HUES64 (cell line): ENCODE measurements around the gene KAT2B.
"Not testable (repeated sequence)": the region's sequence is repeated elsewhere in the genome, so short reads cannot be mapped to it uniquely, and the experiment has no call there.

Experiments
- H3K27ac ChIP-seq: 2 replicates; pipeline ENCODE4 v1.7.0; 2013; ENCODE audit warnings: low read depth, low read length, inconsistent platforms
- H3K27me3 ChIP-seq: 2 replicates; pipeline ENCODE4 v1.6.1; 2013; ENCODE audit warnings: mild to moderate bottlenecking, low read length; ENCODE audit not compliant: insufficient read depth
- H3K36me3 ChIP-seq: 2 replicates; pipeline ENCODE4 v1.6.1; 2013; ENCODE audit warnings: mild to moderate bottlenecking, low read length; ENCODE audit not compliant: insufficient read depth
- H3K4me1 ChIP-seq: 2 replicates; pipeline ENCODE4 v1.6.1; 2013; ENCODE audit warnings: mild to moderate bottlenecking, low read length, moderate library complexity; ENCODE audit not compliant: insufficient read depth
- H3K4me3 ChIP-seq: 2 replicates; pipeline ENCODE4 v1.5.1; 2013; ENCODE audit warnings: mild to moderate bottlenecking, low read length, moderate library complexity
- H3K9ac ChIP-seq: 2 replicates; pipeline ENCODE4 v1.6.1; 2013; ENCODE audit warnings: mild to moderate bottlenecking, low read depth, low read length
- H3K9me3 ChIP-seq: 2 replicates; pipeline ENCODE4 v1.6.1; 2013; ENCODE audit warnings: low read depth, low read length; ENCODE audit not compliant: insufficient read depth
- WGBS: fragments of 150-250, 120-280 bp; methylation state at CpG from one replicate; pipeline ENCODE4 v1.1.7; 2013; ENCODE audit warnings: missing lambda C conversion rate; 5-methylcytosine and 5-hydroxymethylcytosine counted together

Gene KAT2B

DNA sequence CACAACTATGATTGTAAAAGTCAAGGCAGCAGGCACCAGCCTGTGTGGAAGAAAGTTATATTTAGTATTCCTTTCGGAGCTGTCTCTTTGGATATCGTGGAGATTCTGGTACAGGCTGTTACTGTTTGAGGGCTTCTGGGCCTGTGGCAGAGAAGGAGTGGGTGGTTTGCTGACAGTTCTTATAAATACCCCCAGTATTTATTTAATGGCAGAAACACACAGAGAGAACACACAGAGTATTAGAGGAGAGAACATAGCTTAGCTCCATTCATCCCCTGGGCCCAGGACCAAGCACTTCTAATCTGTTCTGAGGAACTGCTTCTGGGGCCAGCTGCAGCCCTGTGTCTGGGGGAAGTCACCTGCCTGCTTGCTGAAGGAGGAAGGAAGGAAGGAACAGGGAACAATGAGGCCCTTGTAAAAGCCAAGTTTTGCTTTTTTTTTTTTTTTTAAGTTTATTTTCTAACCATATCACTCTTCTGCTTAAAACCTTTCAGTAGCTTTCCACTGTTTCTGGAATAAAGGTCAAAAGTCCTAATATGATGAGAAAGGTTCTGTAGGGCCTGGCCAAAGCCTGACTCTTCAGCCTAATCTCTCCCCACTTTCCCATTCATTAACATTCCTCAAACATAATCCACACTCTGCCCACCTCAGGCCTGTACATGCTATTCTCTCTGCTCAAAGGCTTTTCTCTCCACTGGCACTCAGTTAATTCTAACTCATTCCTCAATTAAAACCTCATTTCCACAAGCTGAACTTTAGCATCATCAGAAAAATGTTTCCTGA, 16.4 kb upstream of the KAT2B start:
- H3K9ac ChIP-seq = no peak overlapping the region
- no peaks in the 10 kb centered on the region for H3K36me3 ChIP-seq
- no peak overlapping the region for H3K27ac ChIP-seq
- WGBS = 92% methylated on average over 2 of the region's 2 CpGs
- H3K9me3 ChIP-seq = no peaks in the 10 kb centered on the region
- no peaks in the 10 kb centered on the region for H3K27me3 ChIP-seq
- H3K4me3 ChIP-seq = no peak overlapping the region
- H3K4me1 ChIP-seq = no peaks in the 10 kb centered on the region

DNA sequence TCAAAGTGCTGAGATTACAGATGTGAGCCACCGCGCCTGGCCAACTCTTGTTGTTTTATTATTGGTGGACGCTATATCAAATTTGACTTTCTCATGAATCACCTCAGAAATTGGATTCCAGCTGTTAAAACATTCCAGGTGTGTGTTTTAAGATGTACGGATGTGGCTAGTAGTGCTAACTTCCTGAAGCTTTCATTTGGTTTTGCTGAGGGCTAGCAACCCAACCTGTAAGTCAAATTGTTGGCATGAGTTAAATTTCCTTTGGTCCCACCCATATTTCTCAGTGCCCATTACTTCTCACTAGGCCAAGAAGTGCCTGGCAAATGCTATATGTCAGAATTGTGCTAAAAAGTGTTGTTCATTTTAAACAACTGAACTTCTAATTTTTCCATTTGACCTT, 13.1 kb upstream of the KAT2B start:
- Histone ChIP-seq H3K36me3 (no peaks in the 10 kb centered on the region), H3K9me3 (no peaks in the 10 kb centered on the region), H3K27ac (no peak overlapping the region), H3K4me3 (no peak overlapping the region), H3K27me3 (no peaks in the 10 kb centered on the region), H3K4me1 (no peaks in the 10 kb centered on the region), H3K9ac (no peak overlapping the region)
- 91% methylated on average over 4 of the region's 4 CpGs for WGBS

DNA sequence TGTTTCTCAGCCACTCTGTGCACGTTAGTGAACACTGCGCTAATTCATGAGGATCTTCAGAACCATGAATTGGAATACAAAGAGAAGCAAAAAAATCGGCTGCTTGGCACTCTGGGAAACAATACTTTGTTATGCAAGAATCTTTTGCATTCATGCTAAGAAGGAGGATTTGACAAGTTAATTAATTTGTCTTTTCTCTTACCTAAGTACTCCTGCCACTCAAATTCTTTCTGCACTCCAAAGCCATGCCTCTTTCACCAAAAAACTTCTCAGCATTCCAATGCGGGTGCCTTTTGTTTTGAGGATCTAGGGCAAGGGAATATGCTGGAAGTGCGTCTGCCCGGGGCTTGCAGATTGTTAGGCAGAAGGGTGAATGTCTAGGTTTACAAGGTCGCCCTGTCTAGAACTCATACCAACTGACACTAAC, 11.3 kb upstream of the KAT2B start:
- Histone ChIP-seq H3K27me3 (no peaks in the 10 kb centered on the region), H3K4me1 (no peaks in the 10 kb centered on the region), H3K27ac (no peak overlapping the region; the same call in 1 of the 2 replicates), H3K36me3 (no peaks in the 10 kb centered on the region), H3K9ac (no peak overlapping the region), H3K9me3 (no peaks in the 10 kb centered on the region), H3K4me3 (no peak overlapping the region)
- 78% methylated on average over 6 of the region's 7 CpGs for WGBS

DNA sequence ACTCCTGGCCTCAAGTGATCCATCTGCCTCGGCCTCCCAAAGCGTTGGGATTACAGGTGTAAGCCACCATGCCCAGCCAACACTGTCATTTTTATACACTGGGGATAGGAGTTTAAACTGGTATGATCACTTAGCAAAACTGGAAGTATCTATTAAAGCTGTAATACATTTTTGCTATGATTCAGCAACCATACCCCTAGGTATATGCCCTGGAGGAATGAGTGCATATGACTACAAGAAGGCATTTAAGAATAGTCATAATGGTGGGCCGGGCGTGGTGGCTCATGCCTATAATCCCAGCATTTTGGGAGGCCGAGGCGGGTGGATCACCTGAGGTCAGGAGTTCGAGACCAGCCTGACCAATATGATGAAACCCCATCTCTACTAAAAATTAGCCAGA, 8.3 kb upstream of the KAT2B start:
- H3K27me3 ChIP-seq = not testable (repeated sequence)

DNA sequence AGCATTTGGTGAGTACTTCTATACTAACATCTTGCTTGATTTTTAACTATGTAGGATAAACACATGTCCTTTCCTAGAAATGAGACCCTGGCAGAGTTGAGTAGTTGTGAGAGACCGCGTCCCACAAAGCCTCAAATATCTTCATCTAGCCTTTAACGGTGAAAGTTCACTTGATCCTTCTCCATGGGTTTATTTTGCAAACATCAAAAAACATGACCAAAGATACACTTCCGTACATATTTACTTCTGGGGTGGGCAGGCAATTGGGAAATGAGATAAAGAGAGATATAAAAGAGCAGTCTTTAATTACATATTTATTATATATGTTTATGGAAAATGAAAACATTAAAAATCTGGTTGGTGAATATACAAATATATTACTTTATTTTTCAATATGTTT, 5.2 kb upstream of the KAT2B start:
- peaks cover 13% of the 10 kb centered on the region for H3K27me3 ChIP-seq
- H3K9ac ChIP-seq = no peak overlapping the region
- peaks cover 13% of the 10 kb centered on the region for H3K4me1 ChIP-seq

More for the DNA sequence above, 8.3 kb upstream of the KAT2B start:
- H3K9ac ChIP-seq, H3K9me3 ChIP-seq, H3K27ac ChIP-seq, H3K36me3 ChIP-seq, H3K4me3 ChIP-seq, H3K4me1 ChIP-seq: not testable (repeated sequence)
- WGBS = 95% methylated on average over 7 of the region's 7 CpGs

DNA sequence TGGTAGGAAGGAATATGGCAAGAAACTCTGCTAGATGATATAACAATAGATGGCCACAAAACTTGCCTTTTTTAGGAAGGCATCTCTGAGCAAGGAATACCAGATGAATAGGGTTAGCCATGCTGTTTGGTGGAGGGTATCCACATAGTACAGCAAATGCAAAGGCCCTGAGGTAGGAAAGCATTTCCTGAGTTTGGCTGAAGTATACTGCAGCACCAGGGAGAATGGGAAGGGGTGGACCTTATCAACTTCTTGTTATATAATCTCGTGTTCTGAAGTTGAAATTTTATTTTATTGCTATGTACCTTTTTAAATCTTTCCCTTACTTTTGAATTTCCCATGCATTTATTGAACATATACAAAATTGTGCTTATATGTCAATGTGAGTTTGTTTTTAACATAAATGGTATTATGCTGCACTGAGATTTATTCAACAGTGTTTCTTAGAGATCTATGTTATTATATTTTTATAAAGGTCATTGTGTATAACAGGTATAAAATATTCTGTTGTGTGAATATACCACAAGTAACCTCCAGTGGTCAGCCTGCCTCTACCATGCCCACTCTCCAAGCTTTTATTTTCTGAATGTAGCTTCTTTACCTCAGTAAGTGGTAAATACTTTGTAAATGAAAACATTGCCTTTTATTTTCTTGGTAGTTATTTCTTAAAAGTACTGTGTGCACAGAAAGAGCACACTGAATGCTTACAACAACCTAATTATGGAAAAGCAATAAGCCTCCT, 2.8 kb upstream of the KAT2B start:
- H3K27ac ChIP-seq = no peak overlapping the region
- H3K9ac ChIP-seq = no peak overlapping the region
- no peaks in the 10 kb centered on the region for H3K9me3 ChIP-seq
- WGBS = no CpG with 5 or more reads among the region's 1 CpG
- no peaks in the 10 kb centered on the region for H3K36me3 ChIP-seq
- peaks cover 22% of the 10 kb centered on the region for H3K27me3 ChIP-seq
- peaks cover 16% of the 10 kb centered on the region for H3K4me1 ChIP-seq
- H3K4me3 ChIP-seq = no peak overlapping the region

More for the DNA sequence above, 5.2 kb upstream of the KAT2B start:
- Histone ChIP-seq H3K36me3 (no peaks in the 10 kb centered on the region), H3K4me3 (no peak overlapping the region), H3K27ac (no peak overlapping the region), H3K9me3 (no peaks in the 10 kb centered on the region)
- 100% methylated on average over 3 of the region's 4 CpGs for whole genome bisulfite sequencing

DNA sequence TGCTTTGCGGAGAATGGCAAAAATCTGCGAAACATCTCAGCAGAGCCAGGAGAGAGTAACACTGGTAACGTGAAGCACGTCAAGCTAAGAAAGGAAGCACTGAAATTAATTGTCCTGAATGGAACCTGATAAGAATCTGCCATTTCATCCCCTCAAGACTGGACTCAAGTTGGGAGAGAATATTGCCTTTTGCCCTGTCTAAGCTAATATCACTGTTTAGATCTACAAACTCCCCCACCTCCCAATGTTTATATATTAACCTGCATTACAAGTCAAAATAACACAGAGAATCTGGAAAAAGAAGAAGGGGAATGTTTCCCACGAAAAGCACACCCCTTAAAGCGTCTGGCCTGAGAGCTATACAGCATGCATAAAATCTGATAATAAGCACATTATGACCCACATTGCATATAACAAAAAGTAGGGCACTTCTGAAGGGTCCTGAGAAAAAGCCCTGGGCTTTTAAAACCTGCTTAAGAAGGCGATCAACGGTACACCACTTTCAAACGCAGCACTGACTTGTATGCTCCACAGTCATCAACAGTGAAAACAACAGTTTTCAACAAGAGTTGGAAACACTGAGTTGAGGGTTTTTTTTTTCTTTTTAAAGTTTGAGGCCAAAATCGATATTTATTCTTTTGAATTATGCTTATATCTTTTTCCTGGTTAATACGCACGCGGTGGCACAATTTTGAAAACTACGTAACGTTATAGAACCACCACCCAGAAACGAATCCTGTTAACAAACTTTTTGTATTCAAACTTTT, 1.4 kb upstream of the KAT2B start:
- H3K9ac ChIP-seq = peak overlapping the region; percentile 12; the same call in 1 of the 2 replicates
- WGBS = 61% methylated on average over 15 of the region's 16 CpGs
- peaks cover 22% of the 10 kb centered on the region for H3K27me3 ChIP-seq
- H3K4me1 ChIP-seq = peaks cover 16% of the 10 kb centered on the region
- no peak overlapping the region for H3K27ac ChIP-seq
- H3K4me3 ChIP-seq = peak overlapping the region; percentile 80
- H3K36me3 ChIP-seq = no peaks in the 10 kb centered on the region
- no peaks in the 10 kb centered on the region for H3K9me3 ChIP-seq

DNA sequence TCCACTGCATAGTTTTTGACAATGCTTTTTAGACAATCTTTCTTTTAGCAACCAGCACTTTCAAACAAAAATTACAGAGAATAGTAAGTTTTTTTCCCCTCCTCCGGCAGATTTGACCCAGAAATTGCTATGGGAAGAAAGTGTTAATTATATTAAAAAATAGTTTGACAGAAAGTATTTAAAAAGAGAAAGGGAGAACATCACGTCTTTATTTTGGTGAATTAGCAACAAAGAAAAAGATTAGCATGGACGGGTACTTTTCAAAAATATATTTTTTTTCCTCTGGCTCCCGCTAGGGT, 831 bp upstream of the KAT2B start:
- peak overlapping the region; percentile 12; the same call in 1 of the 2 replicates for H3K9ac ChIP-seq
- H3K4me1 ChIP-seq = peaks cover 16% of the 10 kb centered on the region
- 0% methylated on average over 3 of the region's 4 CpGs for WGBS

DNA sequence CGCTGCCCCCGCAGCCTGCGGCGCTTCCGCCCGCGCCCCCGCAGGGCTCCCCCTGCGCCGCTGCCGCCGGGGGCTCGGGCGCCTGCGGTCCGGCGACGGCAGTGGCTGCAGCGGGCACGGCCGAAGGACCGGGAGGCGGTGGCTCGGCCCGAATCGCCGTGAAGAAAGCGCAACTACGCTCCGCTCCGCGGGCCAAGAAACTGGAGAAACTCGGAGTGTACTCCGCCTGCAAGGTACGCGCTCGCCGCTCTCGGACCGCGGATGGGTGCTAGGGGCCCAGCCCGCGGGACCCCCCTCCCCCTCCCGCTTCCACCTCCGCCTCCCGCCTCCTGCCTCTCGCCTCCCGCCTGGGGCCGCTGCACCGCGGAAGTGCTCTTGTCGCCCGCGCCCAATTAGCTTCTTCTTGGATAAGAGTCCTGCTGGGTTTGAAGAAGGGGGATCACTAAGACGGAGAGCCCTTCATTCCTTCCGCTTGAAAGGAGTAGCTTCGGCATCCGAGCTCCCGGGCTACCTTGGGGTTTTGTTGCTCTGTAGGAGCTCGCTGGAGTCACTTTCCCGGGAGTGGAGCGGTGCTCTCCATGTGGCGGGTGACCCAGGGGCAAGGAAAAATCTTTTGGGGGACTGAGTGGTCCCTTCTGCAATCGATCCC, 426 bp downstream of the KAT2B start:
- H3K9ac ChIP-seq = peak overlapping the region; percentile 36; the same call in 1 of the 2 replicates
- under 1% methylated on average over 63 of the region's 64 CpGs for WGBS

More for the DNA sequence above, 831 bp upstream of the KAT2B start:
- peaks cover 22% of the 10 kb centered on the region for H3K27me3 ChIP-seq
- H3K4me3 ChIP-seq = peak overlapping the region; percentile 80
- no peaks in the 10 kb centered on the region for H3K36me3 ChIP-seq
- no peaks in the 10 kb centered on the region for H3K9me3 ChIP-seq
- H3K27ac ChIP-seq = no peak overlapping the region

DNA sequence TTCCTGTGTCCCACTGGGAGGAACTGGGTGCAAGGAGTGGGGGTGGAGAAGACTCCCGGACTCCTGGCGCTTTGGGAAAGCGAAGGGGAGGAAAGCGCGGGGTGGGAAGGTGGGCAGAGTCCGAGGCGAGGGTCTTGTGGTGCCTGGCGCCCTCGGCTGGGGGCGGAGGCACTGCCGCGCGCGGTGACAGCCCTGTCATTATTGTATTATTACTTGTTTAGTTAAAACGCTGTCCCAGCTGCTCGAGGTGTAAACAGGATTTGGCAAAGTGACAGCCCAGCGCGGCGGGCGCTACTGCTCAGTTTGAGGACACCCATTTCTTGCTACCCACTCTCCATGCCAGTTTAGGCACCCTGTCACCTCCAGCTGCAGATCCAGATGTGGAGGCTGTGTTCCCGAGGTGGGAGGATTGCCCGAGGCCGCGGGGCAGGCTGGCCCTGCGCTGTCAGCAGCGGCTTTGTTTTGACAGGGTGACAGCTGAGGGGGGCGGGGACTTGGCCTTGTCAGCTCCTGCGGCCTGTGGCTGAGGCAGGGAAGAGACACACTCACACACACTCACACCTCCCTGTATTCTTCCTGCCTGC, 1.0 kb downstream of the KAT2B start:
- H3K27me3 ChIP-seq = peaks cover 22% of the 10 kb centered on the region
- peaks cover 16% of the 10 kb centered on the region for H3K4me1 ChIP-seq
- WGBS = 1% methylated on average over 28 of the region's 28 CpGs
- H3K4me3 ChIP-seq = peak overlapping the region; percentile 68
- H3K36me3 ChIP-seq = no peaks in the 10 kb centered on the region
- no peaks in the 10 kb centered on the region for H3K9me3 ChIP-seq
- H3K9ac ChIP-seq = peak overlapping the region; percentile 36; the same call in 1 of the 2 replicates
- no peak overlapping the region for H3K27ac ChIP-seq

More for the DNA sequence above, 426 bp downstream of the KAT2B start:
- Histone ChIP-seq H3K27ac (no peak overlapping the region; the same call in 1 of the 2 replicates), H3K27me3 (peaks cover 22% of the 10 kb centered on the region), H3K4me1 (peaks cover 16% of the 10 kb centered on the region), H3K36me3 (no peaks in the 10 kb centered on the region), H3K9me3 (no peaks in the 10 kb centered on the region), H3K4me3 (peak overlapping the region; percentile 68)
